SK-N-MC (cell line): ENCODE results near the gene RCOR3.

Source experiments
- DNase-seq: peaks from one replicate; pipeline ENCODE4 v3.0.0-alpha.2; 2011; ENCODE audit warnings: low read depth, low spot score
- H3K27ac ChIP-seq: fragments of 200-600 bp; sonication (generic); 2 replicates; pipeline ENCODE4 v1.5.1; 2016; ENCODE audit warnings: mixed run types
- H3K36me3 ChIP-seq: fragments of 200-600 bp; sonication (generic); 2 replicates; pipeline ENCODE4 v1.6.1; 2017; ENCODE audit warnings: antibody characterized with exemption, low read length, mixed read lengths; ENCODE audit not compliant: insufficient read depth
- H3K4me3 ChIP-seq: fragments of 200-600 bp; sonication (generic); 2 replicates; pipeline ENCODE4 v1.5.1; 2016
- H3K9ac ChIP-seq: fragments of 200-600 bp; sonication (generic); 2 replicates; pipeline ENCODE4 v1.8.0; 2017; ENCODE audit warnings: mixed run types, mixed read lengths; ENCODE audit not compliant: insufficient read length
- H3K9me3 ChIP-seq: fragments of 200-600 bp; sonication (generic); 2 replicates; pipeline ENCODE4 v1.6.1; 2017; ENCODE audit warnings: low read depth, mild to moderate bottlenecking, antibody characterized with exemption, low read length, moderate library complexity, mixed read lengths
- EZH2 ChIP-seq: fragments of 200-600 bp; sonication (generic); IDR thresholded peaks from one replicate; pipeline ENCODE4 v1.6.1; 2017; ENCODE audit warnings: antibody characterized with exemption
- FOXP2 ChIP-seq: optimal IDR thresholded peaks from 2 replicates; pipeline ENCODE3; 2011; ENCODE audit warnings: mild to moderate bottlenecking, moderate library complexity; ENCODE audit not compliant: insufficient read depth; ENCODE audit errors: extremely low read length, control extremely low read depth
- POLR2AphosphoS5 ChIP-seq: IDR thresholded peaks from 2 replicates; pipeline ENCODE4 v1.6.1; 2012; ENCODE audit warnings: mild to moderate bottlenecking, low read depth, low read length, borderline replicate concordance

Gene RCOR3

DNA sequence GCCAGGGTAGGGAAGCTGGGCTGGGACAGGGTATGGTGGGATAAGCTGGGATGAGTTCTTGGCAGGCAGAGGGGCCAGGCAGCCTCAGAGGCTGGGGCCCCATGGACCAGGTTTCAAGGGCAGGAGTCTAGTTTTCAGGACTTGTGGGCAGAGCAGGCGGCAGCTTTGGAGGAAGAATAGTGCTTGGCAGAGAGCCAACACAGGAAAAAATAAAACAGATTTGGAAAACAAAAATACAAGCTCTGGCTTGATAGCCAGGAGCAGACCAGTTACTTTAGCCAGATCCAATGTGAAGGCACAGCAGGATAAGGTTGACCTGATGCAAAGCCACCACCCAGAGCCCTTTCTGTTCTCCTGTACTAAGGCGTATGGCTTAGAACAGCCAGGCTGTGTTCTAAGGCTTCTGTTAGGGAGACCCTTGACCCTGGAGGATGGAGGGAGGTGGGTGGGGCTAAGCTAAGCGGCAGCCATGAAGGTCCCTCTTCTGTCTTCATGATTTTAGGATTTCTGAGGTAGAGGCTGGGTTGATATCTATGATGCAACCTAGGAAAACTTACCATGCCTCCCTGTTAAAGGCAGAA, 73.0 kb downstream of the RCOR3 start:
- TF ChIP-seq FOXP2 (no peak), EZH2 (no peak), POLR2AphosphoS5 (no peak)
- Histone ChIP-seq H3K27ac (0 out of 2 replicates have a peak overlapping the region, but pooled peaks have one; percentile 26), H3K4me3 (0 out of 2 replicates have a peak overlapping the region, but pooled peaks have one; percentile 10), H3K36me3 (no peaks in the 10 kb centered on the region), H3K9me3 (no peaks in the 10 kb centered on the region), H3K9ac (no peak overlapping the region)
- DNase-seq = no peak

DNA sequence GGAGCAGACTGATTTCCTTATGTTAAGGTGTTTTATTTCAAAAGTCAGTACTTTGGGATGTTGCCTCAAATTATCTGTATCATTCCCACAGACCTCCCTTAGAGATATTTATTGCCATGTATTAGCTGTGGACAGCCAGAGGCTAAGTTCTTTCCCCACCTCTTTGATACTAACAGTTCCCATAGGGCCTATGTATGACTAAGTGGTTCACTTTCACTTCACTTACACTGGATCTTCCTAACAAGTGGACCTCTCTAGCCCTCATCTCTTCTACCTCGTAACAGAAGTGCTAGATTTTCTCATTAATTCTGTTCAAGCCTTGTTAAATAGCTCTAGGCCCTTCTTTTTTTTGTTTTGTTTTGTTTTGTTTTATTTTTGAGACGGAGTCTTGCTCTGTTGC, 73.7 kb downstream of the RCOR3 start:
- no peak for DNase-seq
- Histone ChIP-seq H3K27ac (peak overlapping the region; percentile 26; the same call in 1 of the 2 replicates), H3K4me3 (0 out of 2 replicates have a peak overlapping the region, but pooled peaks have one; percentile 10), H3K9ac (no peak overlapping the region), H3K36me3 (no peaks in the 10 kb centered on the region), H3K9me3 (no peaks in the 10 kb centered on the region)
- TF ChIP-seq POLR2AphosphoS5 (no peak), FOXP2 (no peak), EZH2 (no peak)

DNA sequence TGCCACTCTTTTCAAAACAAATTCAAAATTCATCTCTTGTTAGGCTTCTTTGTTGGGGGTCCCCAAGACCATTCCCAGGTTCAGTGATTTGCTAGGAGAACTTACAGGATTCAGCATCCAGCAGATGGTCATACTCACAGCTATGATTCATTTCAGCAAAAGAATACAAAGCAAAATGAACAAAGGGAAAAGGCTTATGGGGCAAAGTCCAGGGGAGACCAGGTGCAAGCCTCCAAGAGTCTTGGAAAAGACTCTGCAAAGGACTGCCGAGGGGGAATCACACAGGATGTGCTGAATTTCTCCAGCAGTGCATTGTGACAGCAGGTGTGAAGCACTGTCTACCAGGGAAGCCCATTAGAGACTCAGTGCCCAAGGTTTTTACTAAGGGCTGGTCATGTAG, 74.7 kb downstream of the RCOR3 start:
- Histone ChIP-seq H3K9me3 (no peaks in the 10 kb centered on the region), H3K36me3 (no peaks in the 10 kb centered on the region), H3K4me3 (no peak overlapping the region), H3K27ac (no peak overlapping the region), H3K9ac (no peak overlapping the region)
- no peak for TF ChIP-seq FOXP2
- no peak for TF ChIP-seq POLR2AphosphoS5
- TF ChIP-seq EZH2 = no peak
- no peak for DNase-seq

DNA sequence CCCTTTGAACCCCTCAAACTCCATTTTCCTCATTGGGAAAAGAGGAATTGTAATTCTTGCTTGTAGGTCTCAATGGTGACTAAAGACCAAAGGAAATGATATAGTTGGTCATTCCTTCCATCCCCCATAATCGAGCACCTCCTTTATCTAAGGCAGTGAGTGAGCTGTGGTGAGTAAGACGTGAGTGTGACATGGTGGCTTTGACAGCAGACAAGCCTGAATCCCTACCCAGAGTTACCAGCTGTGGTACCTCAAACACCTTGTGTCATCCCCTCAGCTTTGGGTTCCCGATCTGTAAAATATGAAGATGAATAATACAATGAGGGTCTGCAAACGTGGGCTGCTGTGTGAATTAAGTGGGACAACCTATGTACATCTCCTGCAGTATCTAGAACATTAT, 75.8 kb downstream of the RCOR3 start:
- Histone ChIP-seq H3K9me3 (no peaks in the 10 kb centered on the region), H3K27ac (no peak overlapping the region), H3K9ac (no peak overlapping the region), H3K4me3 (no peak overlapping the region), H3K36me3 (no peaks in the 10 kb centered on the region)
- TF ChIP-seq POLR2AphosphoS5 (no peak), FOXP2 (no peak), EZH2 (no peak)
- no peak for DNase-seq

DNA sequence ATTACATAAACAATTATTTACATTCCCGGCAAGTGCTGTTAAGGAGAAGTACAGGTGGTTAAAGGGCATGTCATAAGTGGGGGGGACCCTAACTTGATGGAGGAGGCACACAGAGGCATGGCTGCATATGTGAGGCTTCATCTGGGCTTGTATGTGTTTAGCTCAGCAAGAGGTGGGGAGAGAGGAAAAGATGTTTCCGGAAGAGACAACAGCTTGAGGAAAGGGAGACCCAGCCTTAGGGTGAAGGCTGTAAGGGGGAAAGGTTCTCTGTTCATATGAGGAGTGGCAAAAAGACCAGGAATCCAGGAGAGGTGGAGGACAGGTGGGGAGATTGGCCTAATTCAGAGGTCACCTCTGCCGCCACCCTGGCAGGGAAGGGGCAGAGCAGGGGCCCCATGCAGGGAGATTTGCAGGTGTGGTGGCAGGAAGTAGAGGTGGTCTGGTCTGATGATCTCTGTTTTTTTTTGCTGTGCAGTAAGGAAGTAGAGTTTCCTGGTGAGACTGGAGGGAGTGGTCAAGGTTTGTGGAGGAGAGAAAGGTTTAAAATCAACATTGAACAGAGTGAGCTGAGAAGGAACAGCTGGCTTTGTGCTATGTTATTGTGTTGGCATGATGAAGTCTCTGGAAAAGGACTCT, 76.5 kb downstream of the RCOR3 start:
- Histone ChIP-seq H3K27ac (no peak overlapping the region), H3K9ac (no peak overlapping the region), H3K9me3 (no peaks in the 10 kb centered on the region), H3K36me3 (no peaks in the 10 kb centered on the region), H3K4me3 (no peak overlapping the region)
- TF ChIP-seq EZH2 = no peak
- no peak for TF ChIP-seq FOXP2
- no peak for TF ChIP-seq POLR2AphosphoS5
- no peak for DNase-seq

DNA sequence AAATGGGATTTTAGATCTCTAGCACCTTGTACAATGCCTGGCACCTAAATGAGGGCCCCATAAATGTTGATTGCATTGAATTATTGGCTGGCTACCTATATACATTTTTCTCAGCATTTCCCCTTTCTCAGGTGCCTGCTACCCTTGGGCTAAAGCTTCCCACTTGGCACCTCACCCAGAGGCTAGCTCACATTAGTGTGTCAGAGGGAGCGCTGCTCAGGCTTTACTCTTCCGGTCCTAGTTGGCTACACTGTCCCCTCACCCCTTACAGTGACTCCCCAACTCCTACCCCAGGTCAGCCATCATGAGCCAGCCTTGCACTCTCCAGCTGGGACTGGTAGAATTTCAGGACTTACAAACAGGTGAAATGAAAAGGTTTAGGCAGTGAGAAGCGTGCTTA, 77.0 kb downstream of the RCOR3 start:
- no peak overlapping the region for H3K9ac ChIP-seq
- no peaks in the 10 kb centered on the region for H3K9me3 ChIP-seq
- H3K27ac ChIP-seq = no peak overlapping the region
- no peak for TF ChIP-seq POLR2AphosphoS5
- TF ChIP-seq FOXP2 = no peak
- no peak for TF ChIP-seq EZH2
- no peaks in the 10 kb centered on the region for H3K36me3 ChIP-seq
- H3K4me3 ChIP-seq = no peak overlapping the region
- no peak for DNase-seq

DNA sequence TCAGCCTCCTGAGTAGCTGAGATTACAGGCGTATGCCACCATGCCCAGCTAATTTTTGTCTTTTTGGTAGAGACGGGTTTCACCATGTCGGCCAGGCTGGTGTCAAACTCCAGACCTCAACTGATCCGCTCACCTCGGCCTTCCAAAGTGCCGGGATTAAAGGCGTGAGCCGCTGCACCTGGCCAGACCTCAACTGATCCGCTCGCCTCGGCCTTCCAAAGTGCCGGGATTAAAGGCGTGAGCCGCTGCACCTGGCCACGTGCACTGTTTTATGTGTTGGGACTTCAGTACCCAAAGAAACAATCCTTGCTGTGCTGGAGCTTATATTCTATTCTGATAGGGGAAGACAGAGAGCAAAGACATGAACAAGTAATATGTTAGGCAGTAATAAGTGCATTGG, 77.6 kb downstream of the RCOR3 start:
- DNase-seq = no peak
- Histone ChIP-seq H3K36me3 (no peaks in the 10 kb centered on the region), H3K9me3 (no peaks in the 10 kb centered on the region), H3K4me3 (no peak overlapping the region), H3K27ac (no peak overlapping the region), H3K9ac (no peak overlapping the region)
- no peak for TF ChIP-seq FOXP2

DNA sequence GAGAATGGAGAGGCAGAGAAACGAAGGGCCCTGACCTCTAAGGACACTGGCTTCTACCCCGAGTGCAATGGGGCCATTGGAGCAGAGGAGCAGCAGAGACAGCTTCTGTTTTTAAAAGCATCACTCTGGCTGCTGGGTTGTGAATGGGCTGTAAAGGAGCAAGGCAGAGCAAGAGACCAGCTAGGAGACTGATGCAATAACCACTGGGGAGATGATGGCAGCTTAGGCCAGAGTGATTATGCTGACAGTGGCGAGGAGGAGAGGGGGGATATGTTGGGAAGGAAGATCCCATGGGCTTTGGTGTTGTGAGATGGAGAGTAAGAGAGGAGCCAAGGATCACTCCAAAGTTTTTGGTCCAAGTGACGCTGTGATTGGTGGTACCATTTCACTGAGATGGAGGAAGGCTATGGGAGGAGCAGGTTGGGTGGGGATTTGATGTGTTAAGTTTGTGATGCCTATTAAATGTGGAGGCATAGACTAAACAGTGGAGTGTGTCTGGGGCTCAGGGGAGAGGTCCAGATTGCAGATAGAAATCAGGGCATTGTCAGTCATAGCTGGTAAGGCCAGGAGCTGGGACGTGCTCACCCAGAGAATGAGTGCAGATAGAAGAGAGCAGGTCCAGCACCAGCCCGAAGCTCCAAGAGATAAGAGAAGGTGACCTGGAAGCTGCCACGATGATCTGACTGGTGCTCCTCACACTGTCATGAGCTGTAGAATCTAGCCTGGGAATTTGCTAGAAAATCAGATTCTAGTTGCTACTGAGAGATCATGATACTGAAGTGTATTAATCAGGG, 78.5 kb downstream of the RCOR3 start:
- H3K27ac ChIP-seq = no peak overlapping the region
- H3K9ac ChIP-seq = no peak overlapping the region
- no peaks in the 10 kb centered on the region for H3K36me3 ChIP-seq
- no peak for DNase-seq
- TF ChIP-seq FOXP2 (no peak), POLR2AphosphoS5 (no peak), EZH2 (no peak)
- no peaks in the 10 kb centered on the region for H3K9me3 ChIP-seq
- no peak overlapping the region for H3K4me3 ChIP-seq
